B cell (primary cell): ENCODE measurements around the gene ZFP1. TPM values are rescaled to one million over a fixed set of nuclear protein-coding genes. Genes with fewer than 3 reads are reported as not detected.

Experiments used
- ATAC-seq: fragments of 200-7000 bp; cut with Tn5 transposase; one replicate; pipeline ENCODE4 v1.10.0; 2021; ENCODE audit warnings: low read depth, mild to moderate bottlenecking, moderate number of reproducible peaks, moderate library complexity
- CTCF ChIA-PET: fragments of 350-600 bp; sonication (Branson Sonifier 250); formaldehyde crosslinking; loops from one replicate; lab custom pipeline; 2021; ENCODE audit warnings: antibody characterized with exemption, inconsistent platforms; lab: Charles Lee
- POLR2A ChIA-PET: fragments of 350-600 bp; sonication (Branson Sonifier 250); formaldehyde crosslinking; loops from one replicate; lab custom pipeline; 2021; ENCODE audit warnings: antibody characterized with exemption; lab: Charles Lee
- DNase-seq: peaks from one replicate; pipeline ENCODE4 v3.0.0; 2013
- H2AFZ ChIP-seq: 2 replicates; pipeline ENCODE4 v1.6.1; 2012; ENCODE audit warnings: mild to moderate bottlenecking, low read depth, low read length; ENCODE audit not compliant: insufficient read depth, poor library complexity, severe bottlenecking
- H3K27ac ChIP-seq, 2 donors: 1 replicate in 1 of 2; 2 replicates in 1 of 2; pipeline ENCODE4 v1.5.1; 2012 to 2013; ENCODE audit warnings: low read length in 2 of 2, mild to moderate bottlenecking in 2 of 2, moderate library complexity in 1 of 2
- H3K27me3 ChIP-seq, 4 experiments: fragments of 200-600 bp in 1 of 4; sonication (generic) in 1 of 4; replicated peaks in 1 of 4; 1 replicate in 2 of 4; 2 replicates in 2 of 4; pipeline versions ENCODE4 v1.6.1 to v1.7.0; 2013 to 2016; ENCODE audit warnings: low read length in 3 of 4, mild to moderate bottlenecking in 2 of 4, mixed read lengths in 1 of 4, moderate library complexity in 1 of 4; ENCODE audit not compliant: insufficient read depth in 4 of 4, control insufficient read depth in 3 of 4; ENCODE audit errors: control extremely low read depth in 1 of 4
- H3K36me3 ChIP-seq, 2 experiments: replicated peaks in 1 of 2; 1 replicate in 1 of 2; 2 replicates in 1 of 2; pipeline versions ENCODE4 v1.6.1 to v1.7.1; 2013; ENCODE audit warnings: low read length in 1 of 2; ENCODE audit not compliant: insufficient read depth in 2 of 2, control insufficient read depth in 1 of 2; ENCODE audit errors: control extremely low read depth in 1 of 2, extremely low read depth in 1 of 2
- H3K4me1 ChIP-seq, 2 donors: fragments of 200-600 bp in 1 of 2; sonication (generic) in 1 of 2; 1 replicate in 1 of 2; 2 replicates in 1 of 2; pipeline versions ENCODE4 v1.5.1 to v1.6.1; 2013 to 2017; ENCODE audit warnings: low read length in 2 of 2; ENCODE audit not compliant: control insufficient read depth in 2 of 2, insufficient read depth in 2 of 2
- H3K4me2 ChIP-seq: replicated peaks from 2 replicates; pipeline ENCODE3; 2012; ENCODE audit warnings: mild to moderate bottlenecking, low read depth, low read length; ENCODE audit not compliant: poor library complexity, severe bottlenecking
- H3K4me3 ChIP-seq, 5 experiments: fragments of 200-600 bp in 1 of 5; sonication (generic) in 1 of 5; 1 replicate in 3 of 5; 2 replicates in 2 of 5; pipeline versions ENCODE4 v1.5.1 to v1.7.0; 2011 to 2016; ENCODE audit warnings: low read length in 4 of 5, mild to moderate bottlenecking in 4 of 5, low read depth in 2 of 5, control low read depth in 1 of 5, moderate library complexity in 1 of 5; ENCODE audit not compliant: insufficient read depth in 1 of 5; ENCODE audit errors: control extremely low read depth in 1 of 5, extremely low read depth in 1 of 5
- H3K79me2 ChIP-seq: fragments of 200-600 bp; sonication (generic); one replicate; pipeline ENCODE4 v1.6.0; 2016; ENCODE audit warnings: low read length; ENCODE audit not compliant: control insufficient read depth, insufficient read depth
- H3K9ac ChIP-seq: fragments of 200-600 bp; sonication (generic); 2 replicates; pipeline ENCODE4 v1.6.1; 2017; ENCODE audit warnings: mild to moderate bottlenecking, low read length, moderate library complexity
- H3K9me3 ChIP-seq, 3 donors: one replicate each; pipeline versions ENCODE4 v1.6.1 to v1.7.1; 2013; ENCODE audit warnings: low read length in 2 of 3; ENCODE audit not compliant: control insufficient read depth in 2 of 3, insufficient read depth in 1 of 3; ENCODE audit errors: control extremely low read depth in 1 of 3
- H4K20me1 ChIP-seq: 2 replicates; pipeline ENCODE4 v1.6.0; 2012; ENCODE audit warnings: mild to moderate bottlenecking, low read length; ENCODE audit not compliant: insufficient read depth, control insufficient read depth, poor library complexity, severe bottlenecking
- H3K27ac Mint-ChIP-seq: one replicate; pipeline ENCODE4 v1.8.0; 2021; ENCODE audit warnings: mixed read lengths
- H3K27me3 Mint-ChIP-seq: one replicate; pipeline ENCODE4 v1.8.0; 2021; ENCODE audit warnings: mixed read lengths
- H3K4me1 Mint-ChIP-seq: one replicate; pipeline ENCODE4 v1.8.0; 2021; ENCODE audit warnings: mixed read lengths
- H3K4me3 Mint-ChIP-seq: one replicate; pipeline ENCODE4 v1.8.0; 2021; ENCODE audit warnings: mixed read lengths
- H3K9me3 Mint-ChIP-seq: one replicate; pipeline ENCODE4 v1.8.0; 2022; ENCODE audit warnings: mixed read lengths; ENCODE audit not compliant: insufficient read depth
- EZH2 ChIP-seq: IDR thresholded peaks from 2 replicates; pipeline ENCODE4 v1.6.1; 2012; ENCODE audit warnings: borderline replicate concordance, low read depth, mild to moderate bottlenecking, moderate library complexity, low read length; ENCODE audit not compliant: insufficient read depth, poor library complexity, severe bottlenecking
- WGBS: methylation state at CpG from one replicate; pipeline ENCODE4 v1.1.5; 2013; ENCODE audit warnings: missing lambda C conversion rate; ENCODE audit not compliant: insufficient coverage; 5-methylcytosine and 5-hydroxymethylcytosine counted together
- intact Hi-C: fragments of 100-400 bp; cut with micrococcal nuclease; formaldehyde crosslinking; loops from one replicate; pipeline ENCODE4 v1.10.0; 2022
- polyA plus RNA-seq: library from polyadenylated mRNA; depleted of rRNA; stranded (reverse); fragments of >200 nt; gene quantifications from 2 replicates; pipeline ENCODE4 v1.2.3, GENCODE V29; 2012
- total RNA-seq, 2 donors: library from RNA; stranded (reverse); fragments of 120-200 nt in 1 of 2; gene quantifications; 1 replicate in 1 of 2; 2 replicates in 1 of 2; pipeline versions ENCODE4 v1.2.3 to v1.2.4, GENCODE V29; 2013 to 2022
- TF ChIP-seq, protein P1 (sequence below): fragments of 200-600 bp; IDR thresholded peaks from one replicate; pipeline ENCODE4 v1.8.0; 2022; ENCODE audit warnings: antibody characterized with exemption, mild to moderate bottlenecking

ZFP1 gene
- total and polyA plus RNA-seq, 2 donors (not counting 1 experiment from before 2014, with no cell fraction given): 3.4 to 13.4 TPM

DNA sequence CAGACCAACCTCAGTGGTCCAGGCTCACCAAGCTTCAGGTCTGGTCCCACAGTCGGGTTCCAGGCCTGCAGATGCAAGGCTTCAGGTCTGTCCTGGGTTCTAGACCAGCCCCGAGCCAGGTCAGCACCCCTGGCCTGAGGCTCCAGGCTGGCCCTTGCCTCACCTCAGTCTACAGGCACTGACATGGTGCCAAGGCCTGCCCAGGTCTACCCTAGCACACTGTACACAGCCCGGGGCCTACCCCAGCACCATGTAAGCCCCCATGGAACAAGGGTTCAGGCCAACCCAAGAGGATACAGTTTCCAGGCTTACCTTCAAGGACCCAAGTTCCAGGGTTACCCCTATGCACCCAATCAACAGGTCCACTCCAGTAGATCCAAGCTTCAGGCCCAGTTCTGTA is 26.8 kb downstream of the ZFP1 start:
- no peak overlapping the region for H3K4me3 Mint-ChIP-seq
- no peaks in the 10 kb centered on the region for H3K4me1 Mint-ChIP-seq
- peaks cover 4% of the 10 kb centered on the region for H3K27me3 Mint-ChIP-seq
- Histone ChIP-seq H3K27ac (no peak overlapping the region), H3K27me3 (peaks cover 0 to 4% (median 0%) of the 10 kb centered on the region in 4 experiments), H3K9me3 (peaks cover 12 to 57% (median 56%) of the 10 kb centered on the region in 3 donors), H3K9ac (no peak overlapping the region), H2AFZ (no peak overlapping the region), H3K4me1 (no peaks in the 10 kb centered on the region), H3K36me3 (peaks cover 6 to 10% of the 10 kb centered on the region in 2 experiments), H4K20me1 (no peaks in the 10 kb centered on the region), H3K79me2 (no peaks in the 10 kb centered on the region), H3K4me3 (no peak overlapping the region), H3K4me2 (no peak overlapping the region)
- ChIA-PET POLR2A (no interaction called here), CTCF (no interaction called here)
- ATAC-seq (no peak), DNase-seq (no peak)
- 96% methylated on average over 3 of the region's 3 CpGs for WGBS
- TF ChIP-seq, protein P1, sequence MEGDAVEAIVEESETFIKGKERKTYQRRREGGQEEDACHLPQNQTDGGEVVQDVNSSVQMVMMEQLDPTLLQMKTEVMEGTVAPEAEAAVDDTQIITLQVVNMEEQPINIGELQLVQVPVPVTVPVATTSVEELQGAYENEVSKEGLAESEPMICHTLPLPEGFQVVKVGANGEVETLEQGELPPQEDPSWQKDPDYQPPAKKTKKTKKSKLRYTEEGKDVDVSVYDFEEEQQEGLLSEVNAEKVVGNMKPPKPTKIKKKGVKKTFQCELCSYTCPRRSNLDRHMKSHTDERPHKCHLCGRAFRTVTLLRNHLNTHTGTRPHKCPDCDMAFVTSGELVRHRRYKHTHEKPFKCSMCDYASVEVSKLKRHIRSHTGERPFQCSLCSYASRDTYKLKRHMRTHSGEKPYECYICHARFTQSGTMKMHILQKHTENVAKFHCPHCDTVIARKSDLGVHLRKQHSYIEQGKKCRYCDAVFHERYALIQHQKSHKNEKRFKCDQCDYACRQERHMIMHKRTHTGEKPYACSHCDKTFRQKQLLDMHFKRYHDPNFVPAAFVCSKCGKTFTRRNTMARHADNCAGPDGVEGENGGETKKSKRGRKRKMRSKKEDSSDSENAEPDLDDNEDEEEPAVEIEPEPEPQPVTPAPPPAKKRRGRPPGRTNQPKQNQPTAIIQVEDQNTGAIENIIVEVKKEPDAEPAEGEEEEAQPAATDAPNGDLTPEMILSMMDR: no peak
- TF ChIP-seq EZH2: no peak
- no peak overlapping the region for H3K27ac Mint-ChIP-seq
- intact Hi-C loops: no loop called here
- H3K9me3 Mint-ChIP-seq: peaks cover 37% of the 10 kb centered on the region

DNA sequence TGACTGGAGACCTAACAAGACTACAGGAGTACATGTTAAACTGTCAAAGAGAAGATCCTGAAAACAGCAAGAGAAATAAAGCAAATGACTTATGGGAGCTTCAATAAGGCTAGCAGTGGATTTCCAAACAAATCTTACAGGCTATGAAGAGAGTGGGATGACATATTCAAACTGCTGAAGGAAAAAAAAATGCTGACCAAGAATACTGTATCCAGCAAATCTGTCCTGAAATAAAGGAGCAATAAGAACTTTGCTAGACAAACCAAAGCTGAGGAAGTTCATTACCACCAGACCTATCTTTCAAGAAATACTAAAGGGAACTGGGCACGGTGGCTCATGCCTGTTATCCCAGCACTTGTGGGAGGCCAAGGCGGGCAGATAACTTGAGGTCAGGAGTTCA is 28.6 kb downstream of the ZFP1 start:
- WGBS: 94% methylated on average over 2 of the region's 2 CpGs
- Histone ChIP-seq H3K27ac (no peak overlapping the region), H3K9ac (no peak overlapping the region), H3K27me3 (peaks cover 0 to 4% (median 0%) of the 10 kb centered on the region in 4 experiments), H3K79me2 (no peaks in the 10 kb centered on the region), H2AFZ (no peak overlapping the region), H3K4me2 (no peak overlapping the region), H3K9me3 (peaks cover 6 to 54% (median 39%) of the 10 kb centered on the region in 3 donors), H3K4me1 (no peaks in the 10 kb centered on the region), H3K36me3 (no peaks in the 10 kb centered on the region), H4K20me1 (no peaks in the 10 kb centered on the region), H3K4me3 (no peak overlapping the region)
- Mint-ChIP-seq H3K27ac (no peak overlapping the region), H3K9me3 (peaks cover 31% of the 10 kb centered on the region), H3K4me3 (no peak overlapping the region), H3K27me3 (peaks cover 7% of the 10 kb centered on the region), H3K4me1 (no peaks in the 10 kb centered on the region)
- intact Hi-C loops: no loop called here
- ATAC-seq: no peak
- CTCF ChIA-PET: no interaction called here
- DNase-seq: no peak
- POLR2A ChIA-PET: no interaction called here
- TF ChIP-seq EZH2: no peak
- TF ChIP-seq, protein P1: no peak
